H1 (cell line): ENCODE results near the gene FRA10AC1. TPM values are rescaled to one million over a fixed set of nuclear protein-coding genes. Genes with fewer than 3 reads are reported as not detected.

ENCODE experiments used
- PHF8 ChIP-seq: fragments of 200-600 bp; sonication (generic); conservative IDR thresholded peaks from 2 replicates; pipeline ENCODE4 v1.7.1; 2012; ENCODE audit warnings: low read depth, mild to moderate bottlenecking, inconsistent platforms, low read length, moderate library complexity
- RBBP5 ChIP-seq: IDR thresholded peaks from 2 replicates; pipeline ENCODE4 v1.7.1; 2012; ENCODE audit warnings: low read depth, mild to moderate bottlenecking, inconsistent platforms, low read length, moderate library complexity, borderline replicate concordance
- ZNF274 ChIP-seq: IDR thresholded peaks from 2 replicates; pipeline ENCODE4 v1.7.0; 2012; ENCODE audit warnings: low read length, borderline replicate concordance; ENCODE audit errors: extremely low read depth
- polyA plus RNA-seq, 7 experiments: library from polyadenylated mRNA; depleted of rRNA in 3 of 7; stranded (reverse) in 5 of 7; unstranded in 2 of 7; fragments of >200 nt in 5 of 7; fragments of 200-250 nt in 2 of 7; gene quantifications; 1 replicate in 5 of 7; 2 replicates in 1 of 7; 4 replicates in 1 of 7; pipeline versions ENCODE4 v1.2.1 to v1.2.3, GENCODE V29; 2011 to 2013; ENCODE audit warnings: missing spikeins in 2 of 7, mixed read lengths in 2 of 7
- total RNA-seq: library from RNA; stranded (reverse); fragmentation: NEBNext Ultra II Directional; extraction: Animal tissue kit (Norgen Biotek cat#: 25700); gene quantifications from 2 replicates; pipeline ENCODE4 v1.2.1, GENCODE V29; 2021

The FRA10AC1 gene
- total and polyA plus RNA-seq, 2 of the 8 experiments (the other 6 are each of a cell fraction or from before 2014, with no cell fraction given) = 4.4 to 13.5 TPM

- TF ChIP-seq ZNF274 (no peak), RBBP5 (no peak), PHF8 (no peak)
Observed at GRCh38 chr10:93742633-93743349, 40.4 kb upstream of the FRA10AC1 start (continued).
